Measurements from ENCODE around the gene THEM5.

THEM5 gene

GRCh38 chr1:151809290-151809984, 44.1 kb downstream of the THEM5 start:
- no peak for TF ChIP-seq CTCF (IDR thresholded peaks at IDR 0.05; ENCODE audit: low read depth, low read length, missing control alignments)
- H3K4me3 ChIP-seq (ENCODE audit: low read depth, low read length): no peak overlapping the region
- no peak for DNase-seq (ENCODE audit: low read depth)

- TF ChIP-seq CTCF (IDR thresholded peaks at IDR 0.05; ENCODE audit: low read depth, low read length, missing control alignments): no peak
- DNase-seq (ENCODE audit: low read depth): no peak
- no peak overlapping the region for H3K4me3 ChIP-seq (ENCODE audit: low read depth, low read length)
These were observed 45.7 kb downstream of the THEM5 start for GRCh38 chr1:151807766-151808165.

GRCh38 chr1:151807131-151807530, 46.4 kb downstream of the THEM5 start:
- H3K4me3 ChIP-seq (ENCODE audit: low read depth, low read length): no peak overlapping the region
- DNase-seq (ENCODE audit: low read depth): no peak
- TF ChIP-seq CTCF (IDR thresholded peaks at IDR 0.05; ENCODE audit: low read depth, low read length, missing control alignments): no peak

- no peak for TF ChIP-seq CTCF (IDR thresholded peaks at IDR 0.05; ENCODE audit: low read depth, low read length, missing control alignments)
- no peak for DNase-seq (ENCODE audit: low read depth)
- no peak overlapping the region for H3K4me3 ChIP-seq (ENCODE audit: low read depth, low read length)
These were observed 47.3 kb downstream of the THEM5 start for GRCh38 chr1:151806170-151806569.

GRCh38 chr1:151805066-151805820, 48.3 kb downstream of the THEM5 start, which contains the start of gene LINGO4:
Gene LINGO4 (minus strand): TSS chr1:151805419. CDS start chr1:151802704, 2,715 bp downstream.
- no peak for DNase-seq (ENCODE audit: low read depth)
- H3K4me3 ChIP-seq (ENCODE audit: low read depth, low read length): no peak within 1 kb of the TSS
- TF ChIP-seq CTCF (IDR thresholded peaks at IDR 0.05; ENCODE audit: low read depth, low read length, missing control alignments): no peak

- H3K4me3 ChIP-seq (ENCODE audit: low read depth, low read length): no peak overlapping the region
- TF ChIP-seq CTCF (IDR thresholded peaks at IDR 0.05; ENCODE audit: low read depth, low read length, missing control alignments): no peak
- no peak for DNase-seq (ENCODE audit: low read depth)
These were observed 49.6 kb downstream of the THEM5 start for GRCh38 chr1:151803915-151804314.
